DND-41 (cell line): ENCODE data around the gene POLA1.

Experiments
- ATAC-seq: fragments of 200-7000 bp; cut with Tn5 transposase; 3 replicates; pipeline ENCODE4 v1.9.1; 2021; ENCODE audit warnings: low read depth; ENCODE audit not compliant: insufficient read depth
- DNase-seq: peaks from one replicate; pipeline ENCODE4 v3.0.0-alpha.2; 2020
- H2AFZ ChIP-seq: 2 replicates; pipeline ENCODE4 v1.6.0; 2012; ENCODE audit warnings: low read depth, low read length
- H3K27ac ChIP-seq: 2 replicates; pipeline ENCODE4 v1.5.1; 2012; ENCODE audit warnings: low read length, inconsistent platforms
- H3K27me3 ChIP-seq: fragments of 200-600 bp; sonication (generic); 2 replicates; pipeline ENCODE4 v1.6.0; 2012; ENCODE audit warnings: low read length, mild to moderate bottlenecking, inconsistent platforms; ENCODE audit not compliant: insufficient read depth, poor library complexity
- H3K36me3 ChIP-seq: 2 replicates; pipeline ENCODE4 v1.5.1; 2012; ENCODE audit warnings: low read length, inconsistent platforms; ENCODE audit not compliant: insufficient read depth
- H3K4me1 ChIP-seq: 2 replicates; pipeline ENCODE4 v1.5.1; 2012; ENCODE audit warnings: mild to moderate bottlenecking, low read length; ENCODE audit not compliant: insufficient read depth
- H3K4me2 ChIP-seq: 2 replicates; pipeline ENCODE4 v1.6.0; 2012; ENCODE audit warnings: mild to moderate bottlenecking, moderate library complexity, low read length, inconsistent platforms; ENCODE audit not compliant: insufficient read depth
- H3K4me3 ChIP-seq, 2 experiments: fragments of 200-600 bp in 1 of 2; shearing (Covaris generic) in 1 of 2; 2 replicates each; pipeline ENCODE4 v1.5.1; 2012 to 2016; ENCODE audit warnings: inconsistent platforms in 2 of 2, low read length in 2 of 2, mild to moderate bottlenecking in 2 of 2, low read depth in 1 of 2, moderate library complexity in 1 of 2
- H3K79me2 ChIP-seq: 2 replicates; pipeline ENCODE4 v1.6.0; 2012; ENCODE audit warnings: low read length, inconsistent platforms; ENCODE audit not compliant: insufficient read depth
- H3K9ac ChIP-seq: 2 replicates; pipeline ENCODE4 v1.6.0; 2012; ENCODE audit warnings: low read depth, mild to moderate bottlenecking, inconsistent platforms, low read length, moderate library complexity
- H3K9me3 ChIP-seq: 2 replicates; pipeline ENCODE4 v1.5.1; 2012; ENCODE audit warnings: low read length, moderate library complexity, mild to moderate bottlenecking, inconsistent platforms; ENCODE audit not compliant: insufficient read depth, severe bottlenecking
- H4K20me1 ChIP-seq: 2 replicates; pipeline ENCODE4 v1.6.0; 2012; ENCODE audit warnings: low read length; ENCODE audit not compliant: insufficient read depth
- CTCF ChIP-seq: IDR thresholded peaks from 2 replicates; pipeline ENCODE4 v1.5.1; 2012; ENCODE audit warnings: borderline replicate concordance, low read length, moderate library complexity, mild to moderate bottlenecking; ENCODE audit not compliant: poor library complexity, severe bottlenecking; ENCODE audit errors: extremely low read depth
- EZH2 ChIP-seq: IDR thresholded peaks from 3 replicates; pipeline ENCODE4 v1.6.1; 2012; ENCODE audit warnings: borderline replicate concordance, low read depth, mild to moderate bottlenecking, moderate library complexity, low read length, inconsistent platforms; ENCODE audit not compliant: severe bottlenecking

Gene POLA1

DNA sequence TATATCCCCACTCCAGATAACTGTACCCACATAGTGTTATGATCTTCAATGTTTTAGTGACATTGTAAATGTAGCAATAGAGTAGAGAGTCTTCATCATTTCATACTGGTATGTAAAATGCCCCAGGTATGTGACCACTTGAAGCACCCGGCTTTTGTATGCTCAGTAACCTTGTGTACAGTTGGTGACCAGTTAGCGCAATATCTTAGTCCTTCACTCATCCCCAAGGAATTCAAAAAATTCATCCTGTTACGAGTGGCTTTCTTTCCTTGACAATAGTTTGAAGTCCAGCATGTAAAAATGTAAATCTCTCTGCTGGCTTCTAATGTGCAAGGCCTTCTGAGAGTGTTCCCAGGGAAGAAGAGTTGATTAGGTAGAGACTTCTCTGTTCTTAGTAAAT, 176.4 kb downstream of the POLA1 start:
- peaks cover 27% of the 10 kb centered on the region for H3K36me3 ChIP-seq
- ATAC-seq: no peak
- H3K27ac ChIP-seq: no peak overlapping the region
- H3K4me1 ChIP-seq: no peaks in the 10 kb centered on the region
- H3K4me2 ChIP-seq: no peak overlapping the region
- no peak for DNase-seq
- H3K9me3 ChIP-seq: no peaks in the 10 kb centered on the region
- H2AFZ ChIP-seq: no peak overlapping the region
- H3K27me3 ChIP-seq: no peaks in the 10 kb centered on the region
- H3K9ac ChIP-seq: no peak overlapping the region
- no peaks in the 10 kb centered on the region for H3K79me2 ChIP-seq
- no peaks in the 10 kb centered on the region for H4K20me1 ChIP-seq
- TF ChIP-seq CTCF (no peak), EZH2 (no peak)
- H3K4me3 ChIP-seq: no peak overlapping the region

DNA sequence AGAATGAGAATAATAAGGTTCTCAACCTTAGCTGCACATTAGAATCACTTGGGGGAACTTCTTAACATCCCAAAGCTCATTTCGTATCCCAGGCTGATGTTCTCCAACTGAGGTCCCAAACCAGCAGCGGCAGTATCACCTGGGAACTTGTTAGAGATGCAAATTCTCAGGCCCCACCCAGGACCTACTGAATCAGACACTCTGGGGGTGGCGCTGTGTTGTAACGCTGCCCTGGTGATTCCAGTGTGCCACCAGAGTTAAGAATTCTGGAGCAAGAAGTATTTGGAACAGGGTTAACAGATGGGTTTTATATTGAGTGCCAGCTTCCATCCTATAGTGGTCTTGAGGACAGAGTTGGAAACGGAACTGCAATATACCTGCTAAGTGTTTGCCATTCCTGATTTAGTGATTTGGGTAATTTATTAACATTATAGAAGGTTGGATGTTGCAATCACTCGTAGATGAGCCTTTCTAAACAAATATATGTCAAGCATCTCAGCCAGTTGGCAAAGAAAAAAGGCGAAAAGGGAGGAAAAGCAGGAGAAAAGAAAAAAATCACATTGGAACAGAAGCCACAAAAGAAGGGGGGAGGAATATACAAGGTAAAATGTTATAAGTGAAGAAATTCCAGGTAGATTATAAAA, 181.0 kb downstream of the POLA1 start:
- H3K4me1 ChIP-seq: no peaks in the 10 kb centered on the region
- TF ChIP-seq CTCF (no peak), EZH2 (no peak)
- H3K4me3 ChIP-seq: no peak overlapping the region
- DNase-seq (no peak), ATAC-seq (no peak)
- no peak overlapping the region for H3K9ac ChIP-seq
- H2AFZ ChIP-seq: no peak overlapping the region
- no peak overlapping the region for H3K27ac ChIP-seq
- H3K4me2 ChIP-seq: no peak overlapping the region
- H3K27me3 ChIP-seq: no peaks in the 10 kb centered on the region
- no peaks in the 10 kb centered on the region for H4K20me1 ChIP-seq
- H3K79me2 ChIP-seq: no peaks in the 10 kb centered on the region
- H3K9me3 ChIP-seq: no peaks in the 10 kb centered on the region
- H3K36me3 ChIP-seq: peaks cover 15% of the 10 kb centered on the region

- H3K27ac ChIP-seq: no peak overlapping the region
- no peak overlapping the region for H3K9ac ChIP-seq
Observed at GRCh38 chrX:24876530-24877287, 183.0 kb downstream of the POLA1 start.

More at GRCh38 chrX:24876530-24877287, 183.0 kb downstream of the POLA1 start:
- Histone ChIP-seq H3K79me2 (peaks cover 2% of the 10 kb centered on the region; the same call in 1 of the 2 replicates), H4K20me1 (no peaks in the 10 kb centered on the region), H3K36me3 (peaks cover 15% of the 10 kb centered on the region), H3K9me3 (no peaks in the 10 kb centered on the region), H3K4me2 (no peak overlapping the region), H3K4me3 (no peak overlapping the region), H3K4me1 (no peaks in the 10 kb centered on the region), H2AFZ (no peak overlapping the region), H3K27me3 (no peaks in the 10 kb centered on the region)
- ATAC-seq: no peak
- TF ChIP-seq CTCF (no peak), EZH2 (no peak)
- no peak for DNase-seq
